H1 (cell line): ENCODE measurements around the gene BCHE. TPM values are rescaled to one million over a fixed set of nuclear protein-coding genes. Genes with fewer than 3 reads are reported as not detected.

Experiments used
- CTCF ChIA-PET: fragments of 300-600 bp; sonication (Branson Sonifier 250); formaldehyde crosslinking; loops from one replicate; lab custom pipeline; 2021; ENCODE audit not compliant: partially characterized antibody; lab: Charles Lee
- POLR2A ChIA-PET: fragments of 300-600 bp; sonication (Branson Sonifier 250); formaldehyde crosslinking; loops from one replicate; lab custom pipeline; 2021; ENCODE audit warnings: inconsistent platforms; ENCODE audit not compliant: partially characterized antibody; lab: Charles Lee
- DNase-seq, 2 experiments: peaks; one replicate each; pipeline versions ENCODE4 v3.0.0 to v3.0.0-alpha.2; 2010 to 2022; ENCODE audit warnings: low spot score in 2 of 2, low read depth in 1 of 2, mixed read lengths in 1 of 2
- FAIRE-seq: peaks from 2 replicates; lab custom pipeline; 2011; peaks lifted over from hg19 to GRCh38; lab: Jason Lieb, UNC
- H2AFZ ChIP-seq: 2 replicates; pipeline ENCODE4 v1.8.1; 2012; ENCODE audit warnings: low read length, inconsistent platforms
- H2AK5ac ChIP-seq: 2 replicates; pipeline ENCODE4 v1.6.1; 2013; ENCODE audit warnings: low read depth, low read length
- H2BK120ac ChIP-seq: replicated peaks from 2 replicates; pipeline ENCODE3; 2013; ENCODE audit warnings: low read depth, low read length, inconsistent platforms
- H2BK12ac ChIP-seq: 2 replicates; pipeline ENCODE4 v1.6.1; 2013; ENCODE audit warnings: low read depth, low read length
- H2BK15ac ChIP-seq: 2 replicates; pipeline ENCODE4 v1.6.1; 2013; ENCODE audit warnings: low read length
- H2BK20ac ChIP-seq: 2 replicates; pipeline ENCODE4 v1.6.1; 2013; ENCODE audit warnings: low read length
- H2BK5ac ChIP-seq: 2 replicates; pipeline ENCODE4 v1.6.1; 2013; ENCODE audit warnings: low read depth, low read length
- H3K14ac ChIP-seq: 2 replicates; pipeline ENCODE4 v1.6.1; 2013; ENCODE audit warnings: inconsistent platforms; ENCODE audit not compliant: insufficient read length
- H3K18ac ChIP-seq: 2 replicates; pipeline ENCODE4 v1.6.1; 2013; ENCODE audit warnings: low read length; ENCODE audit errors: extremely low read depth
- H3K23ac ChIP-seq: 2 replicates; pipeline ENCODE4 v1.6.1; 2013; ENCODE audit warnings: inconsistent platforms; ENCODE audit not compliant: insufficient read length
- H3K23me2 ChIP-seq: 2 replicates; pipeline ENCODE4 v1.6.1; 2013; ENCODE audit warnings: low read depth, low read length
- H3K27ac ChIP-seq: 2 replicates; pipeline ENCODE4 v1.6.1; 2011; ENCODE audit warnings: low read depth, low read length, inconsistent platforms
- H3K27me3 ChIP-seq, 4 experiments: replicated peaks in 1 of 4; 1 replicate in 1 of 4; 2 replicates in 3 of 4; pipeline versions ENCODE4 v1.6.1 to v1.8.1; 2011 to 2013; ENCODE audit warnings: low read length in 3 of 4, mild to moderate bottlenecking in 3 of 4, inconsistent platforms in 2 of 4, mixed read lengths in 2 of 4, moderate library complexity in 1 of 4; ENCODE audit not compliant: control insufficient read depth in 3 of 4, insufficient read depth in 3 of 4; ENCODE audit errors: extremely low read depth in 1 of 4
- H3K36me3 ChIP-seq, 4 experiments: 2 replicates each; pipeline versions ENCODE4 v1.6.1 to v1.8.1; 2011 to 2013; ENCODE audit warnings: mild to moderate bottlenecking in 4 of 4, low read length in 3 of 4, moderate library complexity in 2 of 4, control low read depth in 1 of 4, inconsistent platforms in 1 of 4; ENCODE audit not compliant: insufficient read depth in 4 of 4, control insufficient read depth in 2 of 4
- H3K4ac ChIP-seq: replicated peaks from 2 replicates; pipeline ENCODE3; 2013; ENCODE audit warnings: low read length, low read depth, mixed read lengths, inconsistent platforms; ENCODE audit not compliant: insufficient read length
- H3K4me1 ChIP-seq, 4 experiments: replicated peaks in 1 of 4; 1 replicate in 1 of 4; 2 replicates in 3 of 4; pipeline versions ENCODE4 v1.6.1 to v1.8.1; 2011 to 2013; ENCODE audit warnings: low read length in 3 of 4, inconsistent platforms in 2 of 4, mixed read lengths in 1 of 4; ENCODE audit not compliant: insufficient read depth in 4 of 4, control insufficient read depth in 3 of 4
- H3K4me2 ChIP-seq, 2 experiments: 2 replicates each; pipeline versions ENCODE4 v1.6.1 to v1.8.1; 2011 to 2013; ENCODE audit warnings: low read depth in 2 of 2, low read length in 2 of 2, control low read depth in 1 of 2, inconsistent platforms in 1 of 2, mild to moderate bottlenecking in 1 of 2; ENCODE audit not compliant: insufficient read depth in 1 of 2
- H3K4me3 ChIP-seq, 4 experiments: fragments of 200-600, 300-600 bp in 1 of 4; sonication (generic), shearing (Covaris generic), sonication (Bioruptor Twin) in 1 of 4; 2 replicates each; pipeline versions ENCODE4 v1.5.1 to v1.8.1; 2011 to 2016; ENCODE audit warnings: low read length in 4 of 4, low read depth in 3 of 4, control low read depth in 2 of 4, inconsistent platforms in 2 of 4, mild to moderate bottlenecking in 2 of 4, mixed read lengths in 1 of 4, moderate library complexity in 1 of 4; ENCODE audit not compliant: insufficient read depth in 2 of 4; ENCODE audit errors: extremely low read depth in 1 of 4
- H3K56ac ChIP-seq: replicated peaks from 2 replicates; pipeline ENCODE3; 2013; ENCODE audit warnings: low read depth, mild to moderate bottlenecking, mixed read lengths, low read length, inconsistent platforms; ENCODE audit not compliant: insufficient read length
- H3K79me1 ChIP-seq: 2 replicates; pipeline ENCODE4 v1.6.1; 2013; ENCODE audit warnings: low read depth, low read length, control low read depth
- H3K79me2 ChIP-seq, 2 experiments: 2 replicates each; pipeline versions ENCODE4 v1.6.1 to v1.8.1; 2012 to 2013; ENCODE audit warnings: low read length in 2 of 2, mild to moderate bottlenecking in 2 of 2, inconsistent platforms in 1 of 2; ENCODE audit not compliant: insufficient read depth in 2 of 2, control insufficient read depth in 1 of 2
- H3K9ac ChIP-seq, 4 experiments: replicated peaks in 1 of 4; 1 replicate in 1 of 4; 2 replicates in 3 of 4; pipeline versions ENCODE4 v1.6.1 to v1.8.1; 2011 to 2013; ENCODE audit warnings: low read depth in 3 of 4, low read length in 3 of 4, control low read depth in 2 of 4, mild to moderate bottlenecking in 2 of 4, moderate library complexity in 2 of 4, inconsistent platforms in 1 of 4; ENCODE audit errors: extremely low read depth in 1 of 4
- H3K9me3 ChIP-seq, 2 experiments: 2 replicates each; pipeline versions ENCODE4 v1.6.1 to v1.8.1; 2012 to 2013; ENCODE audit warnings: mild to moderate bottlenecking in 2 of 2, moderate library complexity in 2 of 2, control low read depth in 1 of 2, inconsistent platforms in 1 of 2, low read depth in 1 of 2, low read length in 1 of 2, mixed read lengths in 1 of 2; ENCODE audit not compliant: insufficient read depth in 2 of 2
- H4K20me1 ChIP-seq, 2 experiments: replicated peaks in 1 of 2; 2 replicates each; pipeline versions ENCODE3 to v1.8.1; 2011 to 2013; ENCODE audit warnings: inconsistent platforms in 2 of 2, low read length in 2 of 2, mild to moderate bottlenecking in 1 of 2; ENCODE audit not compliant: insufficient read depth in 2 of 2, control insufficient read depth in 1 of 2
- H4K5ac ChIP-seq: 2 replicates; pipeline ENCODE4 v1.6.1; 2013; ENCODE audit warnings: low read length, low read depth, mixed read lengths, inconsistent platforms; ENCODE audit not compliant: insufficient read length
- H4K8ac ChIP-seq: 2 replicates; pipeline ENCODE4 v1.8.0; 2013; ENCODE audit warnings: mild to moderate bottlenecking, moderate library complexity, low read length, inconsistent platforms; ENCODE audit not compliant: insufficient read depth; ENCODE audit errors: extremely low read depth
- H4K91ac ChIP-seq: replicated peaks from 2 replicates; pipeline ENCODE3; 2013; ENCODE audit warnings: low read length, mixed read lengths, inconsistent platforms; ENCODE audit not compliant: insufficient read length
- CREB1 ChIP-seq: IDR thresholded peaks from 2 replicates; pipeline ENCODE4 v1.6.1; 2012; ENCODE audit warnings: inconsistent platforms
- EGR1 ChIP-seq: IDR thresholded peaks from 2 replicates; pipeline ENCODE4 v1.6.1; 2011; ENCODE audit warnings: low read depth, low read length, borderline replicate concordance
- HDAC2 ChIP-seq, 2 experiments: fragments of 300-600 bp in 1 of 2; sonication (generic) in 1 of 2; IDR thresholded peaks; 2 replicates each; pipeline ENCODE4 v1.6.1; 2011 to 2012; ENCODE audit warnings: low read depth in 2 of 2, low read length in 2 of 2, mild to moderate bottlenecking in 2 of 2, moderate library complexity in 2 of 2, borderline replicate concordance in 1 of 2, inconsistent platforms in 1 of 2
- RNF2 ChIP-seq: fragments of 200-900, 300-1000 bp; sonication (generic); IDR thresholded peaks from 2 replicates; pipeline ENCODE4 v1.7.1; 2016; ENCODE audit warnings: borderline replicate concordance, low read depth, mild to moderate bottlenecking, antibody characterized with exemption, low read length; ENCODE audit not compliant: poor library complexity, severe bottlenecking; ENCODE audit errors: missing control alignments
- WGBS, 2 experiments: shearing (Covaris generic) in 1 of 2; methylation state at CpG; one replicate each; pipeline versions ENCODE4 v1.1.6 to v1.1.7; 2013 to 2015; ENCODE audit warnings: low lambda C conversion rate in 2 of 2, mixed read lengths in 2 of 2, inconsistent platforms in 1 of 2, low coverage in 1 of 2, missing lambda C conversion rate in 1 of 2; ENCODE audit not compliant: insufficient replicate concordance in 2 of 2, insufficient coverage in 1 of 2, insufficient read length in 1 of 2; ENCODE audit errors: extremely low coverage in 1 of 2, missing lambda C conversion rate in 1 of 2; 5-methylcytosine and 5-hydroxymethylcytosine counted together
- polyA plus RNA-seq, 7 experiments: library from polyadenylated mRNA; depleted of rRNA in 3 of 7; stranded (reverse) in 5 of 7; unstranded in 2 of 7; fragments of >200 nt in 5 of 7; fragments of 200-250 nt in 2 of 7; gene quantifications; 1 replicate in 5 of 7; 2 replicates in 1 of 7; 4 replicates in 1 of 7; pipeline versions ENCODE4 v1.2.1 to v1.2.3, GENCODE V29; 2011 to 2013; ENCODE audit warnings: missing spikeins in 2 of 7, mixed read lengths in 2 of 7
- total RNA-seq: library from RNA; stranded (reverse); fragmentation: NEBNext Ultra II Directional; extraction: Animal tissue kit (Norgen Biotek cat#: 25700); gene quantifications from 2 replicates; pipeline ENCODE4 v1.2.1, GENCODE V29; 2021
- TF ChIP-seq, protein P1 (sequence below): IDR thresholded peaks from 2 replicates; pipeline ENCODE4 v1.6.1; 2011; ENCODE audit warnings: low read length, improper control_type of control experiment

BCHE gene
- total and polyA plus RNA-seq, 2 of the 8 experiments (the other 6 are each of a cell fraction or from before 2014, with no cell fraction given): 0.56 to 1.9 TPM

DNA sequence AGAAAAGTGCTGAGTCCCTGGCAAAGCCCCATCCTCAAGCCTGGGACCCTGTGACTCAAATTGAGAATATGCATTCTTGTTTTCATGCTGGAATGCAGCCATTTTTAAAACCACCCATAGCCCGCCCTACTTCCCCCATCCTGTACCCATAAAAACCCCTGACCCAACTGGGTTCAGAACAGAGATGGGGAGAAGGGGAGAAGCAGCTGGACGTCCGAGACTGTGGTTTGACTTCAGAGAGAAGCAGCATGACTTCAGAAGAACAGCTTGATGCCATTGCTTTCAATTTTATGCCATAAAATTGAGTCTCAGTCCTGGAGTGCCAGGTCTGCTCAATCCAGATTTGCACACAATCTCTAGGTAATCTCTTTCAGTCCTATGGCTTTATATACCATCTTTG is 78.2 kb downstream of the BCHE start:
- Histone ChIP-seq H3K4ac (no peak overlapping the region), H4K20me1 (no peaks in the 10 kb centered on the region), H3K4me2 (no peak overlapping the region), H3K79me1 (no peaks in the 10 kb centered on the region), H2BK20ac (no peak overlapping the region), H3K4me3 (no peak overlapping the region), H2AK5ac (no peak overlapping the region), H4K8ac (no peak overlapping the region), H4K91ac (no peak overlapping the region), H3K79me2 (no peaks in the 10 kb centered on the region), H2BK15ac (no peak overlapping the region), H2BK12ac (no peak overlapping the region), H3K27ac (no peak overlapping the region), H3K18ac (no peak overlapping the region), H3K9me3 (no peaks in the 10 kb centered on the region), H3K9ac (no peak overlapping the region), H3K4me1 (no peaks in the 10 kb centered on the region), H2AFZ (no peak overlapping the region), H3K14ac (no peak overlapping the region), H3K56ac (no peak overlapping the region), H3K23ac (no peak overlapping the region), H3K27me3 (no peaks in the 10 kb centered on the region)
- CTCF ChIA-PET: no interaction called here
- POLR2A ChIA-PET: no interaction called here
- no peak for FAIRE-seq
- WGBS, 2 experiments: 91% methylated on average over 3 of the region's 3 CpGs; no CpG with 5 or more reads in 1 of the 2 experiments
- no peak for DNase-seq
- TF ChIP-seq, protein P1, sequence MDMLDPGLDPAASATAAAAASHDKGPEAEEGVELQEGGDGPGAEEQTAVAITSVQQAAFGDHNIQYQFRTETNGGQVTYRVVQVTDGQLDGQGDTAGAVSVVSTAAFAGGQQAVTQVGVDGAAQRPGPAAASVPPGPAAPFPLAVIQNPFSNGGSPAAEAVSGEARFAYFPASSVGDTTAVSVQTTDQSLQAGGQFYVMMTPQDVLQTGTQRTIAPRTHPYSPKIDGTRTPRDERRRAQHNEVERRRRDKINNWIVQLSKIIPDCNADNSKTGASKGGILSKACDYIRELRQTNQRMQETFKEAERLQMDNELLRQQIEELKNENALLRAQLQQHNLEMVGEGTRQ: no peak
- no peak for TF ChIP-seq CREB1
- TF ChIP-seq HDAC2 (IDR thresholded peaks at IDR 0.05; ENCODE audit: borderline replicate concordance in 1 of 2, low read depth in 2 of 2, low read length in 2 of 2): no peak
- no peak for TF ChIP-seq RNF2
- no peak for TF ChIP-seq EGR1
- TF ChIP-seq, all 59 proteins: peak for 0
- Histone ChIP-seq H2BK5ac (no peak overlapping the region), H2BK120ac (no peak overlapping the region), H4K5ac (no peak overlapping the region), H3K36me3 (no peaks in the 10 kb centered on the region), H3K23me2 (peaks cover 1% of the 10 kb centered on the region; the same call in 1 of the 2 replicates)
